T-cell (primary cell): Measurements from ENCODE around the gene B3GNT5. TPM values are rescaled to one million over a fixed set of nuclear protein-coding genes. Genes with fewer than 3 reads are reported as not detected.

Experiments used
- ATAC-seq, 4 experiments: fragments of 200-7000 bp in 3 of 4; fragments of 150-1000 bp in 1 of 4; cut with Tn5 transposase; replicated peaks in 1 of 4; 1 replicate in 3 of 4; 2 replicates in 1 of 4; pipeline ENCODE4 v1.10.0; 2021; ENCODE audit warnings: moderate library complexity in 3 of 4, mild to moderate bottlenecking in 2 of 4, moderate number of reproducible peaks in 1 of 4
- CTCF ChIA-PET, 2 donors: fragments of 300-600 bp; sonication (Branson Sonifier 250); formaldehyde crosslinking; loops; one replicate each; lab custom pipeline; 2022; ENCODE audit warnings: antibody characterized with exemption in 2 of 2; lab: Charles Lee
- POLR2A ChIA-PET, 2 donors: fragments of 300-600 bp; sonication (Branson Sonifier 250); formaldehyde crosslinking; loops; one replicate each; lab custom pipeline; 2022; ENCODE audit warnings: antibody characterized with exemption in 2 of 2; lab: Charles Lee
- DNase-seq, 35 experiments: peaks; one replicate each; pipeline versions ENCODE4 v3.0.0 to v3.0.0-alpha.2; 2013 to 2023
- H3K27ac ChIP-seq: one replicate; pipeline ENCODE4 v1.5.1; 2013; ENCODE audit warnings: low read length
- H3K27me3 ChIP-seq, 2 experiments: replicated peaks in 1 of 2; 1 replicate in 1 of 2; 2 replicates in 1 of 2; pipeline versions ENCODE4 v1.6.1 to v1.7.0; 2013; ENCODE audit warnings: low read length in 1 of 2, mixed read lengths in 1 of 2; ENCODE audit not compliant: control insufficient read depth in 2 of 2, insufficient read depth in 2 of 2; ENCODE audit errors: extremely low read depth in 1 of 2
- H3K36me3 ChIP-seq, 2 donors: 1 replicate in 1 of 2; 2 replicates in 1 of 2; pipeline versions ENCODE4 v1.6.1 to v1.7.0; 2013; ENCODE audit warnings: low read length in 1 of 2; ENCODE audit not compliant: control insufficient read depth in 2 of 2, insufficient read depth in 1 of 2; ENCODE audit errors: extremely low read depth in 1 of 2
- H3K4me1 ChIP-seq, 2 experiments: 1 replicate in 1 of 2; 2 replicates in 1 of 2; pipeline versions ENCODE4 v1.6.1 to v1.7.0; 2013; ENCODE audit warnings: low read length in 2 of 2, mixed read lengths in 1 of 2; ENCODE audit not compliant: insufficient read depth in 2 of 2, control insufficient read depth in 1 of 2; ENCODE audit errors: extremely low read depth in 1 of 2
- H3K4me3 ChIP-seq, 2 donors: 1 replicate in 1 of 2; 2 replicates in 1 of 2; pipeline versions ENCODE4 v1.5.1 to v1.7.0; 2013; ENCODE audit warnings: mild to moderate bottlenecking in 2 of 2, low read length in 1 of 2, moderate library complexity in 1 of 2; ENCODE audit not compliant: control insufficient read depth in 1 of 2; ENCODE audit errors: extremely low read depth in 1 of 2
- H3K9me3 ChIP-seq: 2 replicates; pipeline ENCODE4 v1.7.0; 2013
- H3K27ac Mint-ChIP-seq, 2 donors: one replicate each; pipeline ENCODE4 v1.8.0; 2020 to 2021; ENCODE audit warnings: mild to moderate bottlenecking in 2 of 2, mixed read lengths in 2 of 2
- H3K27me3 Mint-ChIP-seq, 2 donors: one replicate each; pipeline ENCODE4 v1.8.0; 2021 to 2022; ENCODE audit warnings: mixed read lengths in 2 of 2
- H3K36me3 Mint-ChIP-seq: one replicate; pipeline ENCODE4 v1.8.0; 2021; ENCODE audit warnings: mixed read lengths
- H3K4me1 Mint-ChIP-seq, 3 donors: one replicate each; pipeline ENCODE4 v1.8.0; 2020 to 2022; ENCODE audit warnings: mixed read lengths in 3 of 3, mild to moderate bottlenecking in 1 of 3
- H3K4me3 Mint-ChIP-seq, 3 donors: one replicate each; pipeline ENCODE4 v1.8.0; 2020 to 2022; ENCODE audit warnings: mild to moderate bottlenecking in 3 of 3, mixed read lengths in 3 of 3, moderate library complexity in 3 of 3
- H3K9me3 Mint-ChIP-seq, 3 donors: one replicate each; pipeline ENCODE4 v1.8.0; 2020 to 2022; ENCODE audit warnings: mixed read lengths in 3 of 3
- total RNA-seq, 35 experiments: library from RNA in 6 of 35; stranded (reverse) in 6 of 35; fragments of 120-200 nt in 1 of 35; gene quantifications; one replicate each; pipeline versions ENCODE4 v1.2.1 to v1.2.4 and lab custom pipeline; 2013 to 2026

The B3GNT5 gene
- total RNA-seq, 5 donors from 2014 or later (not counting 1 experiment from before 2014, with no cell fraction given) = 0.16 to 0.92 (median 0.55) TPM

DNA sequence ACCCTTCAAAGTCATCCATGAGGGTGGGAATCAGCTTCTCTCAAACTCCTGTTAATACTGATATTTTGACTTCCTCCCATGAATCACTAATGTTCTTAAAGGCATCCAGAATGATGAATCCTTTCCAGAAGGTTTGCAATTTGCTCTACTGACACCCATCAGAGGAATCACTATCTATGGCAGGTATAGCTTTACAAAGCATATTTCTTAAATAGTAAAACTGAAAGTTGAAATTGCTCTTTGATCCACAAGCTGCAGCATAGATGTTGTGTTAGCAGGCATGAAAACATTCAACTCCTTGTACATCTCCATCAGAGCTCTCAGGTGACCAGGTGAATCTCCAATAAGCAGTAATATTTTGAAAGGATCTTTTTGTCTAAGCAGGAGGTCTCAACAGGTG lies 66.3 kb downstream of the B3GNT5 start:
- H3K27me3 ChIP-seq = peaks cover 0 to 5% of the 10 kb centered on the region in 2 experiments
- H3K36me3 ChIP-seq = peaks cover 0 to 3% of the 10 kb centered on the region in 2 donors
- Mint-ChIP-seq H3K9me3 (no peaks in the 10 kb centered on the region), H3K4me3 (peak overlapping the region in 2 of 3 donors; percentile 2 to 26), H3K36me3 (peaks cover 28% of the 10 kb centered on the region), H3K27ac (peak overlapping the region; percentile 0 to 25), H3K27me3 (no peaks in the 10 kb centered on the region), H3K4me1 (peaks cover 12 to 17% (median 13%) of the 10 kb centered on the region in 3 donors)
- H3K4me1 ChIP-seq = peaks cover 0 to 2% of the 10 kb centered on the region in 2 experiments
- ChIA-PET POLR2A (interaction anchor here in 1 of 2 donors (0.6 kb wide), 1 partner anchor 665 kb away, joined by 3 read pairs; no protein-coding TSS in a partner anchor), CTCF (no interaction called here)
- H3K9me3 ChIP-seq = no peaks in the 10 kb centered on the region
- no peak overlapping the region for H3K4me3 ChIP-seq
- ATAC-seq (no peak), DNase-seq (no peak)
- no peak overlapping the region for H3K27ac ChIP-seq

Other genes with a start within 250 kb of the B3GNT5 start
- gene MCCC1, start 153.8 kb upstream of the B3GNT5 start, total RNA-seq = 10 to 100 TPM; 18.1 to 33.1 (median 26.0) TPM
- gene LAMP3, start 90.5 kb upstream of the B3GNT5 start, total RNA-seq = 1 to 10 TPM in 4 of 5 donors, under 1 TPM in 1; 0.72 to 3.4 (median 2.4) TPM
- 1 to 10 TPM; 4.8 to 8.1 (median 5.9) TPM for gene MCF2L2, start 175.4 kb downstream of the B3GNT5 start, total RNA-seq